GM18870 (cell line): Measurements from ENCODE around the gene SLC41A3.

ENCODE experiments used
- ATAC-seq: cut with Tn5 transposase; IDR thresholded peaks from one replicate; pipeline ENCODE4 v1.9.1; 2021; ENCODE audit warnings: moderate library complexity; ENCODE audit not compliant: unreplicated experiment

The SLC41A3 gene

GRCh38 chr3:126029241-126029640 is 54.7 kb downstream of the SLC41A3 start:
- ATAC-seq = no peak

- no peak for ATAC-seq
Observed at GRCh38 chr3:126028096-126028495, 55.8 kb downstream of the SLC41A3 start.

- no peak for ATAC-seq
Observed at GRCh38 chr3:126026761-126027160, 57.2 kb downstream of the SLC41A3 start.

- no peak for ATAC-seq
Observed at GRCh38 chr3:126026277-126026751, 57.6 kb downstream of the SLC41A3 start.

- ATAC-seq = no peak
Observed at GRCh38 chr3:126025862-126026261, 58.1 kb downstream of the SLC41A3 start.

- no peak for ATAC-seq
Observed at GRCh38 chr3:126025116-126025729, 58.7 kb downstream of the SLC41A3 start.

- no peak for ATAC-seq
Observed at GRCh38 chr3:126024049-126024854, 59.7 kb downstream of the SLC41A3 start.

- no peak for ATAC-seq
Observed at GRCh38 chr3:126023390-126023789, 60.5 kb downstream of the SLC41A3 start.

- ATAC-seq = no peak
Observed at GRCh38 chr3:126022741-126023359, 61.1 kb downstream of the SLC41A3 start.

GRCh38 chr3:126021702-126022101 is 62.2 kb downstream of the SLC41A3 start:
- no peak for ATAC-seq

GRCh38 chr3:126021224-126021623 is 62.7 kb downstream of the SLC41A3 start:
- no peak for ATAC-seq

- no peak for ATAC-seq
Observed at GRCh38 chr3:126019683-126020082, 64.2 kb downstream of the SLC41A3 start.

- ATAC-seq = no peak
Observed at GRCh38 chr3:126018995-126019394, 64.9 kb downstream of the SLC41A3 start.

GRCh38 chr3:126018545-126018944 is 65.4 kb downstream of the SLC41A3 start:
- ATAC-seq = no peak

GRCh38 chr3:126017362-126017761 is 66.6 kb downstream of the SLC41A3 start:
- no peak for ATAC-seq

GRCh38 chr3:126016616-126017015 is 67.3 kb downstream of the SLC41A3 start:
- ATAC-seq = no peak

- ATAC-seq = no peak
Observed at GRCh38 chr3:126015075-126015474, 68.8 kb downstream of the SLC41A3 start.

- ATAC-seq = no peak
Observed at GRCh38 chr3:126014252-126014651, 69.7 kb downstream of the SLC41A3 start.

- ATAC-seq = no peak
Observed at GRCh38 chr3:126013751-126014156, 70.2 kb downstream of the SLC41A3 start.

GRCh38 chr3:126009181-126009580 is 74.7 kb downstream of the SLC41A3 start:
- ATAC-seq = no peak

GRCh38 chr3:126008219-126008618 is 75.7 kb downstream of the SLC41A3 start:
- no peak for ATAC-seq

GRCh38 chr3:126005951-126006350 is 78.0 kb downstream of the SLC41A3 start:
- no peak for ATAC-seq
